Hepatocyte (in vitro differentiated cells): ENCODE measurements around the gene WDFY2.

Experiments
- EZH2 ChIP-seq: fragments of 200-600 bp; sonication (generic); IDR thresholded peaks from 2 replicates; pipeline ENCODE4 v1.6.1; 2016; ENCODE audit warnings: antibody characterized with exemption, mild to moderate bottlenecking, borderline replicate concordance
- TF ChIP-seq, protein P1 (sequence below): fragments of 200-600 bp; sonication (generic); IDR thresholded peaks from 2 replicates; pipeline ENCODE4 v1.5.1; 2016; ENCODE audit warnings: antibody characterized with exemption, mild to moderate bottlenecking; ENCODE audit not compliant: poor library complexity

DNA sequence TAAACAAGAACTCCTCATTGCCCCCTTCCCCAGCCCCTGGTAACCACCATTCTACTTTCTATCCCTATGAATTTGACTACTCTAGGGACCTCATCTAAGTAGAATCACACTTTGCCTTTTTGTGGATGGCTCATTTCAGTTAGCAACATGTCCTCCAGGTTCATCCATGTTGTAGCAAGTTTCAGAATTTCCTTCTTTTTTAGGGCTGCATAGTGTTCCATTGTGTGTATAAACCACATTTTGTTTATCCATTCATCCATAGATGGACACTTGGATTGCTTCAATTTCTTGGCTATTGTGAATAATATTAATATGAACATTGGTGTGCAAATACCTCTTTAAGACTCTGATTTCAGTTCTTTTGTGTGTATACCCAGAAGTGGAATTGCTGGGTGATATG, 224.5 kb downstream of the WDFY2 start:
- TF ChIP-seq, protein P1, sequence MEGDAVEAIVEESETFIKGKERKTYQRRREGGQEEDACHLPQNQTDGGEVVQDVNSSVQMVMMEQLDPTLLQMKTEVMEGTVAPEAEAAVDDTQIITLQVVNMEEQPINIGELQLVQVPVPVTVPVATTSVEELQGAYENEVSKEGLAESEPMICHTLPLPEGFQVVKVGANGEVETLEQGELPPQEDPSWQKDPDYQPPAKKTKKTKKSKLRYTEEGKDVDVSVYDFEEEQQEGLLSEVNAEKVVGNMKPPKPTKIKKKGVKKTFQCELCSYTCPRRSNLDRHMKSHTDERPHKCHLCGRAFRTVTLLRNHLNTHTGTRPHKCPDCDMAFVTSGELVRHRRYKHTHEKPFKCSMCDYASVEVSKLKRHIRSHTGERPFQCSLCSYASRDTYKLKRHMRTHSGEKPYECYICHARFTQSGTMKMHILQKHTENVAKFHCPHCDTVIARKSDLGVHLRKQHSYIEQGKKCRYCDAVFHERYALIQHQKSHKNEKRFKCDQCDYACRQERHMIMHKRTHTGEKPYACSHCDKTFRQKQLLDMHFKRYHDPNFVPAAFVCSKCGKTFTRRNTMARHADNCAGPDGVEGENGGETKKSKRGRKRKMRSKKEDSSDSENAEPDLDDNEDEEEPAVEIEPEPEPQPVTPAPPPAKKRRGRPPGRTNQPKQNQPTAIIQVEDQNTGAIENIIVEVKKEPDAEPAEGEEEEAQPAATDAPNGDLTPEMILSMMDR: no peak
- no peak for TF ChIP-seq EZH2
